Measurements from ENCODE around the gene SUCLG2.

SUCLG2 gene

GRCh38 chr3:67654844-67655177 lies 399 bp upstream of the SUCLG2 start:
- DNase-seq, result no peak
- TF ChIP-seq CTCF (IDR thresholded peaks at IDR 0.05; ENCODE audit: low read length) (no peak), EZH2 (optimal IDR thresholded peaks at IDR 0.05; ENCODE audit: low read depth, low read length) (no peak), EZH2phosphoT487 (IDR thresholded peaks at IDR 0.05; ENCODE audit: low read length) (no peak)
- H3K4me3 ChIP-seq (ENCODE audit: low read length), result peak overlapping the region; percentile 77

GRCh38 chr3:67653425-67654098 lies 850 bp downstream of the SUCLG2 start:
- H3K79me2 ChIP-seq (ENCODE audit: low read length), result peaks cover 50% of the 10 kb centered on the region
- TF ChIP-seq CTCF (IDR thresholded peaks at IDR 0.05; ENCODE audit: low read length), result no peak
- TF ChIP-seq EZH2phosphoT487 (IDR thresholded peaks at IDR 0.05; ENCODE audit: low read length), result no peak
- TF ChIP-seq EZH2 (optimal IDR thresholded peaks at IDR 0.05; ENCODE audit: low read depth, low read length), result no peak
- peak overlapping the region; percentile 90 for H3K9ac ChIP-seq (ENCODE audit: low read length)
- no peaks in the 10 kb centered on the region for H3K9me3 ChIP-seq (replicated peaks; ENCODE audit: insufficient read depth, low read length)
- no peaks in the 10 kb centered on the region for H3K36me3 ChIP-seq (replicated peaks; ENCODE audit: insufficient read depth, low read length)
- H3F3A ChIP-seq (ENCODE audit: insufficient read depth, low read length), result 0 out of 2 replicates have a peak, but pooled peaks cover 5% of the 10 kb centered on the region
- H3K27ac ChIP-seq (ENCODE audit: low read length), result peak overlapping the region; percentile 76; the same call in 1 of the 2 replicates
- H3K4me2 ChIP-seq (ENCODE audit: low read depth, low read length), result peak overlapping the region; percentile 83
- DNase-seq, result peak; percentile 9
- H3K27me3 ChIP-seq (replicated peaks; ENCODE audit: insufficient read depth, low read length), result no peaks in the 10 kb centered on the region
- peak overlapping the region; percentile 77 for H3K4me3 ChIP-seq (ENCODE audit: low read length)
- H3K4me1 ChIP-seq (ENCODE audit: low read length), result peaks cover 4% of the 10 kb centered on the region
- no peaks in the 10 kb centered on the region for H4K20me1 ChIP-seq (ENCODE audit: insufficient read depth, low read length)
- no peaks in the 10 kb centered on the region for H3K9me2 ChIP-seq (replicated peaks; ENCODE audit: insufficient read depth, low read length)
- H2AFZ ChIP-seq (ENCODE audit: low read length), result peak overlapping the region; percentile 94

More at GRCh38 chr3:67654844-67655177, 399 bp upstream of the SUCLG2 start:
- peak overlapping the region; percentile 90 for H3K9ac ChIP-seq (ENCODE audit: low read length)
- peaks cover 39% of the 10 kb centered on the region for H3K79me2 ChIP-seq (ENCODE audit: low read length)
- H3K9me3 ChIP-seq (replicated peaks; ENCODE audit: insufficient read depth, low read length), result no peaks in the 10 kb centered on the region
- no peaks in the 10 kb centered on the region for H3K9me2 ChIP-seq (replicated peaks; ENCODE audit: insufficient read depth, low read length)
- H3K27ac ChIP-seq (ENCODE audit: low read length), result peak overlapping the region; percentile 76; the same call in 1 of the 2 replicates
- H3K27me3 ChIP-seq (replicated peaks; ENCODE audit: insufficient read depth, low read length), result no peaks in the 10 kb centered on the region
- peaks cover 4% of the 10 kb centered on the region for H3K4me1 ChIP-seq (ENCODE audit: low read length)
- no peaks in the 10 kb centered on the region for H4K20me1 ChIP-seq (ENCODE audit: insufficient read depth, low read length)
- 0 out of 2 replicates have a peak, but pooled peaks cover 5% of the 10 kb centered on the region for H3F3A ChIP-seq (ENCODE audit: insufficient read depth, low read length)
- H3K36me3 ChIP-seq (replicated peaks; ENCODE audit: insufficient read depth, low read length), result no peaks in the 10 kb centered on the region
- peak overlapping the region; percentile 94 for H2AFZ ChIP-seq (ENCODE audit: low read length)
- H3K4me2 ChIP-seq (ENCODE audit: low read depth, low read length), result peak overlapping the region; percentile 83

GRCh38 chr3:67650084-67650483 lies 4.3 kb downstream of the SUCLG2 start:
- H3K9ac ChIP-seq (ENCODE audit: low read length), result no peak overlapping the region
- H3K9me3 ChIP-seq (replicated peaks; ENCODE audit: insufficient read depth, low read length), result no peaks in the 10 kb centered on the region
- peaks cover 72% of the 10 kb centered on the region for H3K79me2 ChIP-seq (ENCODE audit: low read length)
- no peak overlapping the region for H2AFZ ChIP-seq (ENCODE audit: low read length)
- no peaks in the 10 kb centered on the region for H4K20me1 ChIP-seq (ENCODE audit: insufficient read depth, low read length)
- H3K27me3 ChIP-seq (replicated peaks; ENCODE audit: insufficient read depth, low read length), result no peaks in the 10 kb centered on the region
- no peak overlapping the region for H3K4me2 ChIP-seq (ENCODE audit: low read depth, low read length)
- no peak overlapping the region for H3K27ac ChIP-seq (ENCODE audit: low read length)
- no peak overlapping the region for H3K4me3 ChIP-seq (ENCODE audit: low read length)
- 0 out of 2 replicates have a peak, but pooled peaks cover 5% of the 10 kb centered on the region for H3F3A ChIP-seq (ENCODE audit: insufficient read depth, low read length)
- TF ChIP-seq EZH2 (optimal IDR thresholded peaks at IDR 0.05; ENCODE audit: low read depth, low read length) (no peak), CTCF (IDR thresholded peaks at IDR 0.05; ENCODE audit: low read length) (no peak), EZH2phosphoT487 (IDR thresholded peaks at IDR 0.05; ENCODE audit: low read length) (no peak)
- no peak for DNase-seq
- H3K4me1 ChIP-seq (ENCODE audit: low read length), result peaks cover 4% of the 10 kb centered on the region
- no peaks in the 10 kb centered on the region for H3K36me3 ChIP-seq (replicated peaks; ENCODE audit: insufficient read depth, low read length)
- H3K9me2 ChIP-seq (replicated peaks; ENCODE audit: insufficient read depth, low read length), result no peaks in the 10 kb centered on the region

Measured in MM.1S (cell line).